ENCODE measurements around the gene IFITM5.

IFITM5 gene

DNA sequence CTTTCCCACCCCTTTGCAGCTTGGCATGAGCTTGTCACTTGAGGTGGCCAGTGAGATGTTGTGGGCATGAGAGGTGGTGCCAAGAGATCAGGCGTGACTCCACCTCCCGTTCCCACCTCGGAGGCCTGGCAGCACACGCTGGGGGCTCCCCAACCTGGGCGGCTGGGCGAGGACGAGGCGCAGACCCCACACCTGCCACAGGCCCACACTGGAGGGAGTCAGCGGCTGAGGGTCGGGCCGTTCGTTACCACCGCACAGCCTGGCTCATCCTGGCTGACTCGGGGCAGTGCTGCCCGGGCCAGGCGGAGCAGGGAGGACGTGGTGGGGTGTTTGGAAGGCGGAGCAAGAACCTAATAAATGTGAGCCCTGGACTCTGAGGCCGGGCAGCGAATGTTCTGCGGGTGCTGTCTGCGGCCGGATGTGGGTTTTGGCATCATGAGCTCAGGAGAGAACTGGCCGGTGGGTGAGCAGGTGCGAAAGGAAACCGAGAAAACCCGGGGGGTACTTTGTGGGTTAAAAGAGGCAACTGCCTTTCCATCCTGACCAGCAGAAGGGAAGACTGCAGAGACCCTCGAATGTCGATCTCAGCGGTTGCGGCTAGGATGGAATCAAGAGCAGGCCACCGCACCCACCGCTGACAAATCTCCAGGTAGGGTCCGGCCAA, 31.5 kb upstream of the IFITM5 start:
- TF ChIP-seq NFIC (IDR thresholded peaks at IDR 0.05) (no peak), EGR1 (IDR thresholded peaks at IDR 0.05) (no peak), RAD21 (IDR thresholded peaks at IDR 0.05; ENCODE audit: low read depth) (no peak), TCF12 (IDR thresholded peaks at IDR 0.05; ENCODE audit: low read depth) (no peak), YY1 (IDR thresholded peaks at IDR 0.05; ENCODE audit: low read depth) (no peak), CREB1 (IDR thresholded peaks at IDR 0.05; ENCODE audit: low read depth) (no peak), CEBPB (IDR thresholded peaks at IDR 0.05) (no peak), EP300 (IDR thresholded peaks at IDR 0.05; ENCODE audit: borderline replicate concordance) (no peak), TAF1 (IDR thresholded peaks at IDR 0.05; ENCODE audit: low read depth) (no peak), FOXM1 (IDR thresholded peaks at IDR 0.05; ENCODE audit: borderline replicate concordance, low read depth) (no peak), ZBTB7A (IDR thresholded peaks at IDR 0.05; ENCODE audit: low read depth) (no peak)
- TF ChIP-seq, protein P1, sequence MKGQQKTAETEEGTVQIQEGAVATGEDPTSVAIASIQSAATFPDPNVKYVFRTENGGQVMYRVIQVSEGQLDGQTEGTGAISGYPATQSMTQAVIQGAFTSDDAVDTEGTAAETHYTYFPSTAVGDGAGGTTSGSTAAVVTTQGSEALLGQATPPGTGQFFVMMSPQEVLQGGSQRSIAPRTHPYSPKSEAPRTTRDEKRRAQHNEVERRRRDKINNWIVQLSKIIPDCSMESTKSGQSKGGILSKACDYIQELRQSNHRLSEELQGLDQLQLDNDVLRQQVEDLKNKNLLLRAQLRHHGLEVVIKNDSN (IDR thresholded peaks at IDR 0.05): no peak
- TF ChIP-seq, protein P2, sequence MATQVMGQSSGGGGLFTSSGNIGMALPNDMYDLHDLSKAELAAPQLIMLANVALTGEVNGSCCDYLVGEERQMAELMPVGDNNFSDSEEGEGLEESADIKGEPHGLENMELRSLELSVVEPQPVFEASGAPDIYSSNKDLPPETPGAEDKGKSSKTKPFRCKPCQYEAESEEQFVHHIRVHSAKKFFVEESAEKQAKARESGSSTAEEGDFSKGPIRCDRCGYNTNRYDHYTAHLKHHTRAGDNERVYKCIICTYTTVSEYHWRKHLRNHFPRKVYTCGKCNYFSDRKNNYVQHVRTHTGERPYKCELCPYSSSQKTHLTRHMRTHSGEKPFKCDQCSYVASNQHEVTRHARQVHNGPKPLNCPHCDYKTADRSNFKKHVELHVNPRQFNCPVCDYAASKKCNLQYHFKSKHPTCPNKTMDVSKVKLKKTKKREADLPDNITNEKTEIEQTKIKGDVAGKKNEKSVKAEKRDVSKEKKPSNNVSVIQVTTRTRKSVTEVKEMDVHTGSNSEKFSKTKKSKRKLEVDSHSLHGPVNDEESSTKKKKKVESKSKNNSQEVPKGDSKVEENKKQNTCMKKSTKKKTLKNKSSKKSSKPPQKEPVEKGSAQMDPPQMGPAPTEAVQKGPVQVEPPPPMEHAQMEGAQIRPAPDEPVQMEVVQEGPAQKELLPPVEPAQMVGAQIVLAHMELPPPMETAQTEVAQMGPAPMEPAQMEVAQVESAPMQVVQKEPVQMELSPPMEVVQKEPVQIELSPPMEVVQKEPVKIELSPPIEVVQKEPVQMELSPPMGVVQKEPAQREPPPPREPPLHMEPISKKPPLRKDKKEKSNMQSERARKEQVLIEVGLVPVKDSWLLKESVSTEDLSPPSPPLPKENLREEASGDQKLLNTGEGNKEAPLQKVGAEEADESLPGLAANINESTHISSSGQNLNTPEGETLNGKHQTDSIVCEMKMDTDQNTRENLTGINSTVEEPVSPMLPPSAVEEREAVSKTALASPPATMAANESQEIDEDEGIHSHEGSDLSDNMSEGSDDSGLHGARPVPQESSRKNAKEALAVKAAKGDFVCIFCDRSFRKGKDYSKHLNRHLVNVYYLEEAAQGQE (IDR thresholded peaks at IDR 0.05; ENCODE audit: low read depth): no peak

DNA sequence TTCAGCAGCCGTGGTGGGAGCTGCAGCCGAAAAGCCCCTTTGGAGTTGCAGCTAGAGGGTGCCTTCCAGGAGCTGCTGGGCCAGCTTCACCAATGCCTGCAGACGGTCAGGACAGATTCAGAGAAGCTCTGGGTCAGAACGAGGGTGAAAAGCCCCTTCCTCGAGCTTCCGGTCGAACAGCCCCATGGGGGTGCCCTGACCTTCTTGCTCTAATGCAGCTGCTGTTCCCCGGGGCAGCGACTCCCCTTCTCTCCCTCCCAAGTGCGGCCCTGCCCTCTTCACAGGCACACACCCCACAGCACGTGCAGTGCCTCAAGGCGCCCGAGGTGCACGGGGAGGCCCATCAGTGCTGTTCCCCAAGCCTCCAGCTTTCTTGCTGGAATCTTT, 31.0 kb upstream of the IFITM5 start:
- TF ChIP-seq RAD21 (IDR thresholded peaks at IDR 0.05; ENCODE audit: low read depth) (no peak), TAF1 (IDR thresholded peaks at IDR 0.05; ENCODE audit: low read depth) (no peak), EP300 (IDR thresholded peaks at IDR 0.05; ENCODE audit: borderline replicate concordance) (no peak), NFIC (IDR thresholded peaks at IDR 0.05) (no peak), ZBTB7A (IDR thresholded peaks at IDR 0.05; ENCODE audit: low read depth) (no peak), FOXM1 (IDR thresholded peaks at IDR 0.05; ENCODE audit: borderline replicate concordance, low read depth) (no peak), CEBPB (IDR thresholded peaks at IDR 0.05) (no peak), YY1 (IDR thresholded peaks at IDR 0.05; ENCODE audit: low read depth) (no peak), TCF12 (IDR thresholded peaks at IDR 0.05; ENCODE audit: low read depth) (no peak), CREB1 (IDR thresholded peaks at IDR 0.05; ENCODE audit: low read depth) (no peak), TEAD4 (IDR thresholded peaks at IDR 0.05) (no peak)
- TF ChIP-seq, protein P3, sequence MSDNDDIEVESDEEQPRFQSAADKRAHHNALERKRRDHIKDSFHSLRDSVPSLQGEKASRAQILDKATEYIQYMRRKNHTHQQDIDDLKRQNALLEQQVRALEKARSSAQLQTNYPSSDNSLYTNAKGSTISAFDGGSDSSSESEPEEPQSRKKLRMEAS (IDR thresholded peaks at IDR 0.05): no peak
- TF ChIP-seq, protein P2 (IDR thresholded peaks at IDR 0.05; ENCODE audit: low read depth): no peak
- TF ChIP-seq, protein P1 (IDR thresholded peaks at IDR 0.05): no peak

DNA sequence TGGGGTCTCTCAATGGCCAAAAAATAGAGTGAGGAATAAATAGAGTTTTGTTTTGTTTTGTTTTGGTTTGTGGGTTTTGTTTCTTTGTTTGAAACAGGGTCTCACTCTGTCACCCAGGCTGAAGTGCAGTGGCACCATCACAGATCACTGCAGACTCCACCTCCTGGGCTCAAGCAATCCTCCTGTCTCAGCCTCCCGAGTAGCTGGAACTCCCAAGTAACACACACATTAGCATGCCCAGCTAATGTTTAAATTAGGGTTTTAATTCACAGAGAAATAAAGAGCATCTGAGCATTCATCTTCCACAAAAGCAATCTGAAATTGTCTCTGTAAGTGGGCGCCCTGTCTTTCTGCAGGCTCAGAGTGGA, 30.5 kb upstream of the IFITM5 start:
- TF ChIP-seq TEAD4 (IDR thresholded peaks at IDR 0.05) (no peak), EGR1 (IDR thresholded peaks at IDR 0.05) (no peak), NFIC (IDR thresholded peaks at IDR 0.05) (no peak), YY1 (IDR thresholded peaks at IDR 0.05; ENCODE audit: low read depth) (no peak), TAF1 (IDR thresholded peaks at IDR 0.05; ENCODE audit: low read depth) (no peak), RAD21 (IDR thresholded peaks at IDR 0.05; ENCODE audit: low read depth) (no peak)
- TF ChIP-seq, protein P2 (IDR thresholded peaks at IDR 0.05; ENCODE audit: low read depth): no peak
- TF ChIP-seq, protein P1 (IDR thresholded peaks at IDR 0.05): no peak

DNA sequence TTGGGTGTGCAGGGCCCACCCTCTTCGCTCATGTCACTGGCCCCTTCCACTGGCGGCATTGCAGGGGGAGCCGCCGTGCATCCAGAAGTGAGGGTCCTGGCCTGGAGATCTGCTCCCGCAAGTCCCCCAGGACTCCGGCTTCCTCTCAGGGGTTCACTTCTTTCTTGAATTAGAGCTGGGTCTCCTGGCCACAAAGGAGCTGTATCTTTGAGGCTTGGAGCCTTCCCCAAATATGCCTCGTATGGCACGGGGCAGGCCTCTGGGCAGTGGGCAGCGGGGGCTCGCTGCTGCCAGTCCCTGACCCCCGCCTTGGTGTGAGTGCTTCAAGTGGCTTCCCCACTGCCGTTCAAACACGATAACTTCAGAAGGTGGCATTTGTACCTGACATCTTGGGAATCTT, 28.7 kb upstream of the IFITM5 start:
- TF ChIP-seq, protein P2 (IDR thresholded peaks at IDR 0.05; ENCODE audit: low read depth): no peak
- no peak for TF ChIP-seq NFIC (IDR thresholded peaks at IDR 0.05)
- TF ChIP-seq TCF12 (IDR thresholded peaks at IDR 0.05; ENCODE audit: low read depth): no peak
- TF ChIP-seq TEAD4 (IDR thresholded peaks at IDR 0.05): no peak
- TF ChIP-seq, protein P1 (IDR thresholded peaks at IDR 0.05): no peak
- no peak for TF ChIP-seq RAD21 (IDR thresholded peaks at IDR 0.05; ENCODE audit: low read depth)
- TF ChIP-seq CEBPB (IDR thresholded peaks at IDR 0.05): no peak
- TF ChIP-seq YY1 (IDR thresholded peaks at IDR 0.05; ENCODE audit: low read depth): no peak
- TF ChIP-seq EP300 (IDR thresholded peaks at IDR 0.05; ENCODE audit: borderline replicate concordance): no peak
